Left renal cortex interstitium (tissue), 4 donors: ENCODE measurements around the gene WFDC11. TPM values are rescaled to one million over a fixed set of nuclear protein-coding genes. Genes with fewer than 3 reads are reported as not detected.
"Not testable (repeated sequence)": the region's sequence is repeated elsewhere in the genome, so short reads cannot be mapped to it uniquely, and the experiment has no call there.

ENCODE experiments used
- DNase-seq, 4 donors: peaks; one replicate each; pipeline ENCODE4 v3.0.0-alpha.2; 2013; ENCODE audit warnings: low read depth in 4 of 4, low spot score in 2 of 4, missing footprints in 1 of 4
- polyA plus RNA-seq, 4 donors: library from polyadenylated mRNA; unstranded; fragments of 120-200 nt; gene quantifications; one replicate each; pipeline ENCODE4 v1.2.1, GENCODE V29; 2013; ENCODE audit not compliant: insufficient read length in 4 of 4

The WFDC11 gene
- under 1 TPM in 1 of 4 donors, not detected in 3; 0.27 TPM for polyA plus RNA-seq

- no peak for DNase-seq
Measured at GRCh38 chr20:45670139-45670538, at the start of gene WFDC11. Gene WFDC11, minus strand, starts transcription at chr20:45670239. Its CDS starts 19,639 bp downstream, at chr20:45650600.

GRCh38 chr20:45716141-45716688, 46.2 kb upstream of the WFDC11 start:
- DNase-seq, result not testable (repeated sequence)

- DNase-seq, result no peak
Measured at GRCh38 chr20:45704969-45705637, 35.1 kb upstream of the WFDC11 start, which contains the start of gene WFDC10B. Gene WFDC10B, minus strand, starts transcription at chr20:45705019. Its CDS starts 19,027 bp downstream, at chr20:45685992.

GRCh38 chr20:45701873-45702272, 31.8 kb upstream of the WFDC11 start, which contains the start of gene WFDC13:
Gene WFDC13, plus strand, starts transcription at chr20:45702038. Its CDS starts 86 bp downstream, at chr20:45702124.
- DNase-seq, result no peak

- DNase-seq, result no peak
Measured at GRCh38 chr20:45701104-45701503, 31.1 kb upstream of the WFDC11 start.

GRCh38 chr20:45695496-45695895, 25.5 kb upstream of the WFDC11 start:
- DNase-seq, result no peak

GRCh38 chr20:45693346-45693745, 23.3 kb upstream of the WFDC11 start:
- DNase-seq, result not testable (repeated sequence)

GRCh38 chr20:45685896-45686295, 15.9 kb upstream of the WFDC11 start:
- no peak for DNase-seq

- DNase-seq, result no peak
Measured at GRCh38 chr20:45679650-45680049, 9.6 kb upstream of the WFDC11 start.

GRCh38 chr20:45672765-45673164, 2.7 kb upstream of the WFDC11 start:
- DNase-seq, result no peak

GRCh38 chr20:45657038-45657437, 13.0 kb downstream of the WFDC11 start:
- not testable (repeated sequence) for DNase-seq

GRCh38 chr20:45651726-45652125, 18.3 kb downstream of the WFDC11 start:
- DNase-seq, result not testable (repeated sequence)

- DNase-seq, result no peak
Measured at GRCh38 chr20:45649312-45649863, 20.7 kb downstream of the WFDC11 start.

- DNase-seq, result no peak
Measured at GRCh38 chr20:45647441-45648050, 22.5 kb downstream of the WFDC11 start.

GRCh38 chr20:45646875-45647274, 23.2 kb downstream of the WFDC11 start:
- no peak for DNase-seq

GRCh38 chr20:45645869-45646268, 24.2 kb downstream of the WFDC11 start:
- not testable (repeated sequence) for DNase-seq

- DNase-seq, result not testable (repeated sequence)
Measured at GRCh38 chr20:45641076-45641475, 29.0 kb downstream of the WFDC11 start.

- no peak for DNase-seq
Measured at GRCh38 chr20:45639687-45640086, 30.4 kb downstream of the WFDC11 start.

- DNase-seq, result no peak
Measured at GRCh38 chr20:45636513-45636912, 33.5 kb downstream of the WFDC11 start.

GRCh38 chr20:45631184-45631583, 38.9 kb downstream of the WFDC11 start, which contains the start of gene WFDC9:
Gene WFDC9, minus strand, starts transcription at chr20:45631284. Its CDS starts 21,103 bp downstream, at chr20:45610181.
- no peak for DNase-seq

GRCh38 chr20:45630371-45630770, 39.7 kb downstream of the WFDC11 start:
- no peak for DNase-seq
